ENCODE results near the gene MMP14. TPM values are rescaled to one million over a fixed set of nuclear protein-coding genes. Genes with fewer than 3 reads are reported as not detected.

MMP14 gene
- total and polyA plus RNA-seq, 2 of the 13 experiments (the other 11 are each of a cell fraction or from before 2014, with no cell fraction given): 5.2 to 9.8 TPM

- TF ChIP-seq FUBP1 (CRISPR knock-in tag; IDR thresholded peaks at IDR 0.05; ENCODE audit: borderline replicate concordance): 0 out of 2 replicates have a peak, but pooled peaks have one; percentile 31
- TF ChIP-seq ZNF703 (CRISPR knock-in tag; IDR thresholded peaks at IDR 0.05; ENCODE audit: borderline replicate concordance): no peak
- no peak for TF ChIP-seq ZNF709 (CRISPR knock-in tag; IDR thresholded peaks at IDR 0.05)
- TF ChIP-seq ZNF7 (CRISPR knock-in tag; IDR thresholded peaks at IDR 0.05): peak; percentile 89
- no peak for TF ChIP-seq RXRA (CRISPR knock-in tag; IDR thresholded peaks at IDR 0.05)
- TF ChIP-seq JARID2 (CRISPR knock-in tag; IDR thresholded peaks at IDR 0.05; ENCODE audit: insufficient replicate concordance): no peak
- TF ChIP-seq SMARCE1 (IDR thresholded peaks at IDR 0.05; ENCODE audit: borderline replicate concordance): no peak
- TF ChIP-seq ZNF121 (CRISPR knock-in tag; IDR thresholded peaks at IDR 0.05): peak; percentile 97
- TF ChIP-seq ELK4 (CRISPR knock-in tag; IDR thresholded peaks at IDR 0.05; ENCODE audit: borderline replicate concordance): no peak
- no peak for TF ChIP-seq ZNF776 (CRISPR knock-in tag; IDR thresholded peaks at IDR 0.05)
- no peak for TF ChIP-seq ELF4 (CRISPR knock-in tag; IDR thresholded peaks at IDR 0.05; ENCODE audit: borderline replicate concordance)
- TF ChIP-seq ATF4 (CRISPR knock-in tag; IDR thresholded peaks at IDR 0.05): 0 out of 4 replicates have a peak, but pooled peaks of 1 of the 2 experiments have one; percentile 18
- TF ChIP-seq ZNF17 (CRISPR knock-in tag; IDR thresholded peaks at IDR 0.05): no peak
- TF ChIP-seq ZFY (CRISPR knock-in tag; IDR thresholded peaks at IDR 0.05): no peak
- TF ChIP-seq ZNF562 (CRISPR knock-in tag; IDR thresholded peaks at IDR 0.05; ENCODE audit: borderline replicate concordance): no peak
- no peak for TF ChIP-seq XRCC5 (optimal IDR thresholded peaks at IDR 0.05; ENCODE audit: low read length)
- TF ChIP-seq ZBTB43 (CRISPR knock-in tag; conservative IDR thresholded peaks at IDR 0.05): peak; percentile 99
- no peak for TF ChIP-seq IKZF4 (CRISPR knock-in tag; IDR thresholded peaks at IDR 0.05; ENCODE audit: borderline replicate concordance, low read depth, not compliant biosample characterization)
- no peak for TF ChIP-seq RFX1 (IDR thresholded peaks at IDR 0.05)
- TF ChIP-seq ZNF557 (CRISPR knock-in tag; IDR thresholded peaks at IDR 0.05): no peak
- TF ChIP-seq HDAC1 (CRISPR knock-in tag; IDR thresholded peaks at IDR 0.05): 0 out of 2 replicates have a peak, but pooled peaks have one; percentile 25
- TF ChIP-seq ZNF574 (CRISPR knock-in tag; IDR thresholded peaks at IDR 0.05): no peak
Observed at GRCh38 chr14:22808388-22809209, 27.8 kb upstream of the MMP14 start (continued).
